ENCODE data around the gene ATG9B. TPM values are rescaled to one million over a fixed set of nuclear protein-coding genes. Genes with fewer than 3 reads are reported as not detected.

ATG9B gene
- total and polyA plus RNA-seq, 4 donors = 2.3 to 21.3 (median 12.1) TPM

GRCh38 chr7:150997817-150998216 lies 26.5 kb downstream of the ATG9B start:
- Histone ChIP-seq H3K36me3 (ENCODE audit: control insufficient read depth, insufficient read depth, low read length) (peaks cover 5% of the 10 kb centered on the region), H3K4me3 (ENCODE audit: low read depth, low read length) (no peak overlapping the region), H3K27me3 (ENCODE audit: control insufficient read depth, insufficient read depth, low read length) (no peaks in the 10 kb centered on the region), H3K9me3 (ENCODE audit: control insufficient read depth, insufficient read depth, low read length) (no peaks in the 10 kb centered on the region), H3K4me1 (ENCODE audit: control insufficient read depth, insufficient read depth, low read length) (peaks cover 15% of the 10 kb centered on the region), H3K27ac (ENCODE audit: low read depth, low read length) (no peak overlapping the region)
- WGBS (ENCODE audit: insufficient coverage) = 89% methylated on average over 5 of the region's 5 CpGs
- no peak for DNase-seq (ENCODE audit: low read depth in 4 of 6, low spot score in 6 of 6)

GRCh38 chr7:150997075-150997511 lies 27.2 kb downstream of the ATG9B start:
- DNase-seq (ENCODE audit: low read depth in 4 of 6, low spot score in 6 of 6) = no peak
- peaks cover 18% of the 10 kb centered on the region for H3K4me1 ChIP-seq (ENCODE audit: control insufficient read depth, insufficient read depth, low read length)
- 87% methylated on average over 8 of the region's 8 CpGs for WGBS (ENCODE audit: insufficient coverage)
- H3K27me3 ChIP-seq (ENCODE audit: control insufficient read depth, insufficient read depth, low read length) = no peaks in the 10 kb centered on the region
- H3K9me3 ChIP-seq (ENCODE audit: control insufficient read depth, insufficient read depth, low read length) = no peaks in the 10 kb centered on the region
- H3K36me3 ChIP-seq (ENCODE audit: control insufficient read depth, insufficient read depth, low read length) = peaks cover 5% of the 10 kb centered on the region
- H3K4me3 ChIP-seq (ENCODE audit: low read depth, low read length) = no peak overlapping the region
- H3K27ac ChIP-seq (ENCODE audit: low read depth, low read length) = no peak overlapping the region

- H3K27ac ChIP-seq (ENCODE audit: low read depth, low read length) = no peak overlapping the region
- DNase-seq (ENCODE audit: low read depth in 4 of 6, low spot score in 6 of 6) = no peak
- peaks cover 18% of the 10 kb centered on the region for H3K4me1 ChIP-seq (ENCODE audit: control insufficient read depth, insufficient read depth, low read length)
- peaks cover 2% of the 10 kb centered on the region for H3K36me3 ChIP-seq (ENCODE audit: control insufficient read depth, insufficient read depth, low read length)
- no peaks in the 10 kb centered on the region for H3K27me3 ChIP-seq (ENCODE audit: control insufficient read depth, insufficient read depth, low read length)
- 38% methylated on average over 28 of the region's 31 CpGs for WGBS (ENCODE audit: insufficient coverage)
- H3K9me3 ChIP-seq (ENCODE audit: control insufficient read depth, insufficient read depth, low read length) = no peaks in the 10 kb centered on the region
- H3K4me3 ChIP-seq (ENCODE audit: low read depth, low read length) = no peak overlapping the region
These were observed 27.8 kb downstream of the ATG9B start for GRCh38 chr7:150996376-150997074.

- no peak overlapping the region for H3K27ac ChIP-seq (ENCODE audit: low read depth, low read length)
- no peaks in the 10 kb centered on the region for H3K27me3 ChIP-seq (ENCODE audit: control insufficient read depth, insufficient read depth, low read length)
- H3K9me3 ChIP-seq (ENCODE audit: control insufficient read depth, insufficient read depth, low read length) = no peaks in the 10 kb centered on the region
- no peak for DNase-seq (ENCODE audit: low read depth in 4 of 6, low spot score in 6 of 6)
- no peaks in the 10 kb centered on the region for H3K36me3 ChIP-seq (ENCODE audit: control insufficient read depth, insufficient read depth, low read length)
- peaks cover 18% of the 10 kb centered on the region for H3K4me1 ChIP-seq (ENCODE audit: control insufficient read depth, insufficient read depth, low read length)
- WGBS (ENCODE audit: insufficient coverage) = 65% methylated on average over 15 of the region's 19 CpGs
- no peak overlapping the region for H3K4me3 ChIP-seq (ENCODE audit: low read depth, low read length)
These were observed 29.3 kb downstream of the ATG9B start for GRCh38 chr7:150994838-150995510.

- no peaks in the 10 kb centered on the region for H3K9me3 ChIP-seq (ENCODE audit: control insufficient read depth, insufficient read depth, low read length)
- 52% methylated on average over 7 of the region's 15 CpGs for WGBS (ENCODE audit: insufficient coverage)
- H3K4me3 ChIP-seq (ENCODE audit: low read depth, low read length) = no peak overlapping the region
- H3K36me3 ChIP-seq (ENCODE audit: control insufficient read depth, insufficient read depth, low read length) = no peaks in the 10 kb centered on the region
- H3K4me1 ChIP-seq (ENCODE audit: control insufficient read depth, insufficient read depth, low read length) = peaks cover 21% of the 10 kb centered on the region
- no peak overlapping the region for H3K27ac ChIP-seq (ENCODE audit: low read depth, low read length)
- DNase-seq (ENCODE audit: low read depth in 4 of 6, low spot score in 6 of 6) = no peak
- H3K27me3 ChIP-seq (ENCODE audit: control insufficient read depth, insufficient read depth, low read length) = no peaks in the 10 kb centered on the region
These were observed 30.0 kb downstream of the ATG9B start for GRCh38 chr7:150994141-150994837.

GRCh38 chr7:150993511-150993910 lies 30.8 kb downstream of the ATG9B start:
- Histone ChIP-seq H3K4me3 (ENCODE audit: low read depth, low read length) (no peak overlapping the region), H3K9me3 (ENCODE audit: control insufficient read depth, insufficient read depth, low read length) (no peaks in the 10 kb centered on the region), H3K4me1 (ENCODE audit: control insufficient read depth, insufficient read depth, low read length) (peaks cover 29% of the 10 kb centered on the region), H3K36me3 (ENCODE audit: control insufficient read depth, insufficient read depth, low read length) (no peaks in the 10 kb centered on the region), H3K27ac (ENCODE audit: low read depth, low read length) (no peak overlapping the region), H3K27me3 (ENCODE audit: control insufficient read depth, insufficient read depth, low read length) (no peaks in the 10 kb centered on the region)
- WGBS (ENCODE audit: insufficient coverage) = 58% methylated on average over 8 of the region's 14 CpGs
- DNase-seq (ENCODE audit: low read depth in 4 of 6, low spot score in 6 of 6) = no peak

- Histone ChIP-seq H3K4me1 (ENCODE audit: control insufficient read depth, insufficient read depth, low read length) (peaks cover 33% of the 10 kb centered on the region), H3K4me3 (ENCODE audit: low read depth, low read length) (no peak overlapping the region), H3K27me3 (ENCODE audit: control insufficient read depth, insufficient read depth, low read length) (no peaks in the 10 kb centered on the region), H3K9me3 (ENCODE audit: control insufficient read depth, insufficient read depth, low read length) (no peaks in the 10 kb centered on the region), H3K27ac (ENCODE audit: low read depth, low read length) (no peak overlapping the region), H3K36me3 (ENCODE audit: control insufficient read depth, insufficient read depth, low read length) (no peaks in the 10 kb centered on the region)
- WGBS (ENCODE audit: insufficient coverage) = 17% methylated on average over 5 of the region's 5 CpGs
- peak in 2 of 6 donors; percentile 80 to 90 for DNase-seq (ENCODE audit: low read depth in 4 of 6, low spot score in 6 of 6)
These were observed 31.4 kb downstream of the ATG9B start for GRCh38 chr7:150992833-150993302.

- Histone ChIP-seq H3K36me3 (ENCODE audit: control insufficient read depth, insufficient read depth, low read length) (no peaks in the 10 kb centered on the region), H3K4me1 (ENCODE audit: control insufficient read depth, insufficient read depth, low read length) (peaks cover 37% of the 10 kb centered on the region), H3K9me3 (ENCODE audit: control insufficient read depth, insufficient read depth, low read length) (no peaks in the 10 kb centered on the region), H3K27ac (ENCODE audit: low read depth, low read length) (no peak overlapping the region), H3K27me3 (ENCODE audit: control insufficient read depth, insufficient read depth, low read length) (no peaks in the 10 kb centered on the region), H3K4me3 (ENCODE audit: low read depth, low read length) (no peak overlapping the region)
- no peak for DNase-seq (ENCODE audit: low read depth in 4 of 6, low spot score in 6 of 6)
- WGBS (ENCODE audit: insufficient coverage) = 68% methylated on average over 6 of the region's 6 CpGs
These were observed 32.1 kb downstream of the ATG9B start for GRCh38 chr7:150992051-150992640.

- H3K4me1 ChIP-seq (ENCODE audit: control insufficient read depth, insufficient read depth, low read length) = peaks cover 41% of the 10 kb centered on the region
- H3K9me3 ChIP-seq (ENCODE audit: control insufficient read depth, insufficient read depth, low read length) = no peaks in the 10 kb centered on the region
- no peak for DNase-seq (ENCODE audit: low read depth in 4 of 6, low spot score in 6 of 6)
- no peaks in the 10 kb centered on the region for H3K36me3 ChIP-seq (ENCODE audit: control insufficient read depth, insufficient read depth, low read length)
- 78% methylated on average over 5 of the region's 12 CpGs for WGBS (ENCODE audit: insufficient coverage)
- no peaks in the 10 kb centered on the region for H3K27me3 ChIP-seq (ENCODE audit: control insufficient read depth, insufficient read depth, low read length)
- H3K4me3 ChIP-seq (ENCODE audit: low read depth, low read length) = no peak within 1 kb of the TSS
- no peak within 1 kb of the TSS for H3K27ac ChIP-seq (ENCODE audit: low read depth, low read length)
These were observed 33.7 kb downstream of the ATG9B start, which contains the start of gene NOS3 for GRCh38 chr7:150990416-150991186. Gene NOS3, plus strand, starts transcription at chr7:150991017. Its CDS starts 2,787 bp downstream, at chr7:150993804.
